GM21619 (cell line): Measurements from ENCODE around the gene DISC1.

Experiments used
- ATAC-seq: cut with Tn5 transposase; IDR thresholded peaks from one replicate; pipeline ENCODE4 v1.9.1; 2021; ENCODE audit not compliant: unreplicated experiment

DISC1 gene

GRCh38 chr1:231803353-231803752, 176.8 kb downstream of the DISC1 start:
- no peak for ATAC-seq

DNA sequence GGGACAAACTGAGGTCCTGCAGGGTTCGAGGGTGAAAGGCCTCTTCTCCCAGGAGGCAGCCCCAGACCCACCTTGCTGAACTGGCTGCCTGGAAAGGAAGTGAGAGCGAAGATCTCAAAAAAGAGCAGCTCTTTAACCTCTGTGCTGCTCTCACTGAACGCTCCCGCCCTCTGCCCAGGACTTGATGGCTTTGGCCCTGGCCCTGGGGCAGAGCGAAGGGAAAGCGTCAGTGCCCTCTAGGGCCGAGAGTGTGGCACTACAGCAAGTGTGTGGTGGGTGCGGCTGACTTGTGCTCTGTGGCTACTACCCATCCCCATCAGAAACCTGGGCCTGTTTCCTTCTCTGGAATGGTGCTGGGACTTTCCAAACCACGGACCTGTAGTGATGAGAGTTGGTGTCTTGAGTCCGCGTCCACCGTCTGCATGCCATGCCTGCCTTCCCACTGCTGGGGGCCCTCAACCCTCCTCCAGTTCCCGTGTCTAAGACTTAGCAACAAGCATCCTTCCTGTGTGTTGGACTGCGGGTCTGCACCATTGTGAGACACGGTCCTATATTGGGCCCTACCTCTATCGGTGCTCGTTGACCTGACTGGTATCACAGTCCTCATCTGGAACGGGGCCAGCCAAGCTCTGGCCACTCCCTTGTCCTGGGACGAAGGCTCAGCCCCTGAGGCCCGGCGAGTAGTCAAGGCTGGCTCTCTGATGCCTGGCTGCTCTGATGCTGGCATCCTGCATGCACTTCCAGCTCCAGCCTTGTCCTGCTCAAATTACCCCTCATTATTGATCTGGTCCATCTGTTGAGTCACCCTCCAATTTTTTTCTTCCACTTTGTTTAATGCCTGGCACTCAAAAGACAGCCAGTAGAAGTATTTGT, 180.3 kb downstream of the DISC1 start:
- ATAC-seq = peak; percentile 95

DNA sequence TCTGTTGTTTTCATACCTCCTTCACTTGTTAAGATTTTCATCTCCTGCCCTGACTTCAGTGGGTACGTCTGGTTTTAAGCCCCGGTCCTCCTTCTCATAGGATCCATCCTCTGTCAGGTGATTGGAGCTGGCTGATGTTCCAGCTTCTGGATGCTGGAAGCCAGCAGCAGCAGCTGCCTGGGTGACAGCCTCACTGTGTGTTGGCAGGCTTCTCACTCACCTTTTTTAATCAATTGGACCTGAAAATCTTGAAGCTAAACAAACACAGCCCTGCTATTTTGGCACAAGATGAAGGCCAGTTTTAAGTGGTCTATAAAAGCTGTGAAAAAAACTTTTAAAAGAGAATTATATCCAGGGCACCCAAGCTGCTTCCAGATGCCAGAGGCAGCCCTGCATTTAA, 181.0 kb downstream of the DISC1 start:
- no peak for ATAC-seq

DNA sequence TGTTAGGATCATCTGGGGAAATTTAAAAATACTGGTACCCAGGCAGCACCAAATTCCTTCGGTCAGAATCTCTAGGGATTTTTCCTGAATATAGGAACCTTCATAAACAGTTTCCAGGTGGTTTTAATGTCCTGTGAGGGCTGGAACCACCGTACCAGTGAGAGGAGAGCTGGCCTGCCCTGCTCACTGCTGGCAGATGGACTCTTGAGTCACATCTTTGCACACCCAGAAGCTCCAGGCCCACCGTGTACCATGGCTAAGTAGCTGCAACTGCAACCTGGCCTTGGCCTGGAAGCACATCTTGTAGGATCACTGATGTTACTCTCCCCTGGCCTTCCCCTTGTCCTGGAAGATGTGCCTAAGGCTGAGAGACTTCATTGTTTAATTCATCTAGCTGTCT, 181.5 kb downstream of the DISC1 start:
- no peak for ATAC-seq

DNA sequence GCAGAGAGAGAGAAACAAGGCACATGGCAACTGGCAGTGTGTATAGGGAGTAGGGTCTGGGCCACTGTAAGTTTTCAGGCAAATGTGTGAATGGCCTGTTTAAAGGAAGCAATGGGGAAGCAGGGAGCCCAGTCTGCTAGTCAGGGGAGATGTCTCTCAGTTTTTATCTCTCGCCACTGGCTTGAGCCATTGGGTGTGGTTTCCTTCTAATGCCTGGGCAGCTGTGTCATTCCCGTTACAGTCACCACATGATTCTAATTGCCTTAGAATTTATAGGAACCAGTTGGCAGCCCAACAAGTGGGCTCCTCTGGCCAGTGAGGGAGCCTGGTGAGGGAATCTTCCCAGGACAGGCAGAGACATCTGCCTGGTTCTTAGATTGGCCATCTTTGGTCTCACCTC, 182.4 kb downstream of the DISC1 start:
- ATAC-seq = no peak

GRCh38 chr1:231810415-231810814, 183.8 kb downstream of the DISC1 start:
- no peak for ATAC-seq

DNA sequence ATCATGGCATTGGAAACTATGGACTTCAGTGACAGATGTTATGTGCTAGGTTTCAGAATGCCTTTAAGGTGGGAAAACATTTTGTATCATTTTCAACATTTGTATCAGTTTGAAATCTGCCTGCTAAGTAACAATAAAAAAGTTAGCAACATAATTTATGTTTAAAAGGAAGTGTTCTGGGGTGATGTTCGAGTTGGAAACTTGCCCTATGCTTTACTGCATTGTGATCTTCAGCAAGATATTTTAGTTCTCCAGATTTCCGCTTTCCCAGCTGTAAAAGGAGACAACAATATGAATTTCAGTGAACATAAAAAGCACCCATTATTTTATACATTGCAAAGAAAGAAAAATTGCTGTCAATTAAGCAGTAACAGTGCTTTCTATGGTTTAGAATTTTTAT, 187.4 kb downstream of the DISC1 start:
- ATAC-seq = no peak

- ATAC-seq = no peak
Measured at GRCh38 chr1:231814521-231814920, 187.9 kb downstream of the DISC1 start.

- no peak for ATAC-seq
Measured at GRCh38 chr1:231817801-231818200, 191.2 kb downstream of the DISC1 start.

DNA sequence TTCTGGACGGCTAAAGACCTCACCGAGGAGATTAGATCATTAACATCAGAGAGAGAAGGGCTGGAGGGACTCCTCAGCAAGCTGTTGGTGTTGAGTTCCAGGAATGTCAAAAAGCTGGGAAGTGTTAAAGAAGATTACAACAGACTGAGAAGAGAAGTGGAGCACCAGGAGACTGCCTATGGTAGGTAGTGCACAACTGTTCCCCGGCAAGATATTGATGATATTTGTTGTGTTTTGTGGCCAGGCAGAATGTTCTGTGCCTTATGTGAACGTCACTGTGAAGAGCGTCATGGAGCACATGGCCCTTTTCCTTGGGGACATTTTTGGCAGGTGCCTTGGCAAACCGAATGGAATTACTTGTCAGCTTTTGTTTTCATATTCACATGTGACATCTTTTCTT, 191.7 kb downstream of the DISC1 start:
- ATAC-seq = no peak

GRCh38 chr1:231821281-231821680, 194.7 kb downstream of the DISC1 start:
- no peak for ATAC-seq

- ATAC-seq = no peak
Measured at GRCh38 chr1:231822041-231822440, 195.5 kb downstream of the DISC1 start.

DNA sequence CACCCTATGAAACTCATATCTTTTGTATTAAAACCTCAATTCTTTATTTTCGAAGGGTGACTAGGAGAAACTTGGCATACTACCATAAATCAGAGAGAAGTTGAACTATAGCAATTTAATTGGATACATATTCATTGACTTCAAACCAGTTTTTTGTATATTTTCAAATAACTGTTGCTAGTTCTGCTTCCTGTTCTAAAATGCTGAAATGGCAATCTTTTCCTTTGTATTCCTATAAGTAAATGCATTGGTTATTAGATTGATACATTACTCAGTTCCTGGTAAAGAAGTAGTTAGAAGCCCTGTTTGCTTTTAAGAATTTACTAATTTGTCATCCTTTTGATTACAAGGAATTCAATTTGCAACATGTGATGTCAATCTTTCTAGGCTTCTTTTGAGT, 200.0 kb downstream of the DISC1 start:
- no peak for ATAC-seq

- no peak for ATAC-seq
Measured at GRCh38 chr1:231827337-231828105, 200.9 kb downstream of the DISC1 start.

DNA sequence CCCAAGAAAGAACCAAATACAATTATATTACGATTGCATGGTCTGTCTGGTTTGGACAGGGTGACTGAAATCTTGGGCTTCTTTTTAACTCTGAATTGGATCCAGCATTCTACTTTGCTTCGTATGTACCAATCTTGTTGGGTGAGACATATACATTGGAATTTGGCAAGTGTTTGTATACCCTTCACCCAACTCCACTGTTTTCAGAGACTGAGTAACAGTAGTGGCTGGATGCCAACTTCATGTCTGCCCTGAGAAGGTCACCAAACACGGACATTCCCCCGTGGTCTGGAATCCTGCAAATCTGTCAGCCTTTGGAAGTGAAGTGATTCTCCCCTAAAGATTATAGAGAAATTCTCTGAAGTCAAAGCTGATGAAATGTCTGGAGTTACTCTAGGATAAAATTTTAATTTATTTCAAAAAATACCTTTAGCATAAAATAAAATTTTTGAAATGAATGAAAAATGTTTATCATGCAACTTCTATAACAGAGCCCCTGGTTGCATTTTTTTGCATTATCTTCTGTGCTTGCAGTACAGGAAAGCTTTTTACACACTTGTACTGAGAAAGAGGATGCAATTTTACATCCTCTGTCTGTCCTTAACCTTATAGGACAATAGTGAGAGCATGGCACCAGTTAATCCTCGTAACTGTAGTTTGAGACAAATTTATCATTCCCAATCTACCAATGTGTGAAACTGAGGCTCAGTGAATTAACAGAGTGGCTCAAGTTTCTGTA, 201.8 kb downstream of the DISC1 start:
- no peak for ATAC-seq

DNA sequence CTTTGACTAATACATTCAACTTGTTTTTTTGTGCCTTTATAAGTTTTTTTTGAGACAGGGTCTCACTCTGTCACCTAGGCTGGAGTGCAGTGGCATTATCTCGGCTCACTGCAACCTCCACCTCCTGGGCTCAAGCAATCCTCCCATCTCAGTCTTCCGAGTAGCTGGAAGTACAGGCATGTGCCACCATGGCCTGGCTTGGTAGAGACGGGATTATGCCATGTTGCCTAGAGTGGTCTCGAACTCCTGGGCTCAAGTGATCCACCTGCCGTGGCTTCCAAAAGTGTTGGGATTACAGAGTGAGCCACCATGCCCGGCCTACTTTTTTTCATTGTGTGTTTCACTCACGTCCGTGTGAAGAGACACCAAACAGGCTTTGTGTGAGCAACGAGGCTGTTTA, 202.7 kb downstream of the DISC1 start:
- no peak for ATAC-seq

DNA sequence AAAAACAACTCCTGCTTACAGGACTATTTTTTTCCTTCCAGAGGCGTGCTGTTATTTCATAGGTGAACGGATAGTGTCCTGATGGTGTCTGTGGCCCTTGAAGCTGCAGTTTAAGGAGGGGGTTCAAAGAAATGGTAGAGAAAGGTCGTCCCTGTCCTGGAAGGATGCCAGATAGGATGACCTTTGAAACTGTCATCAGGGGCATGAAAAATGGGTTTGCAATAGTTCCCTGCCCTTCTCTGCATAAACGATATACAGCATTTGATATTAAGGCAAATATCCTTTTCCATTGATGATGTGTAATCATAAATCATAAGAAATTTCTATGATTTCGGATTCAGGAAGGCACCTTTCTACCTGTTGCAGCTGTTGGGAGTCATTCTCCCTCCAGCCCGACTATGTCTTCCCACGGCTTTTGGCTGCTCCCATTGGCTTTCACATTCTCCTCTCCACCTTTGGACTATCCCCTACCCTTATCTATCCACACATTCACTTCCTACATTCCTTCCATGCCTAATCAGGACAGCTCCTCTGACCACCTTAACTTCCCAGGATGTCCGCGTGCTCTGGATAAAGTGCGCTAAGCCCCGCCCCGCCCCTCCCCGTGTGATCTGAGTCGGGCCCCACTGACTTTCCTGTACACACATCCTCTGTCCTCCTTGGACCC, 209.8 kb downstream of the DISC1 start:
- ATAC-seq = no peak

GRCh38 chr1:231838521-231838920, 211.9 kb downstream of the DISC1 start:
- no peak for ATAC-seq

- no peak for ATAC-seq
Measured at GRCh38 chr1:231839999-231840398, 213.4 kb downstream of the DISC1 start.

- no peak for ATAC-seq
Measured at GRCh38 chr1:231841616-231842344, 215.2 kb downstream of the DISC1 start.
